ENCODE data around the gene SRGN.

SRGN gene

GRCh38 chr10:69090685-69091084, 2.8 kb downstream of the SRGN start:
- DNase-seq (ENCODE audit: low read depth in 2 of 2), result no peak

- no peak for DNase-seq (ENCODE audit: low read depth in 2 of 2)
These were observed 3.3 kb downstream of the SRGN start for GRCh38 chr10:69091143-69091651.

- peak; percentile 35 to 60 for DNase-seq (ENCODE audit: low read depth in 2 of 2)
These were observed 5.3 kb downstream of the SRGN start for GRCh38 chr10:69092959-69093850.

- no peak for DNase-seq (ENCODE audit: low read depth in 2 of 2)
These were observed 6.0 kb downstream of the SRGN start for GRCh38 chr10:69093933-69094332.

GRCh38 chr10:69096045-69096444, 8.1 kb downstream of the SRGN start:
- DNase-seq (ENCODE audit: low read depth in 2 of 2), result no peak

- DNase-seq (ENCODE audit: low read depth in 2 of 2), result no peak
These were observed 9.8 kb downstream of the SRGN start for GRCh38 chr10:69097729-69098128.

- no peak for DNase-seq (ENCODE audit: low read depth in 2 of 2)
These were observed 12.4 kb downstream of the SRGN start for GRCh38 chr10:69100136-69100872.

- peak in 1 of 2 donors; percentile 9 for DNase-seq (ENCODE audit: low read depth in 2 of 2)
These were observed 13.7 kb downstream of the SRGN start for GRCh38 chr10:69101451-69102095.

- no peak for DNase-seq (ENCODE audit: low read depth in 2 of 2)
These were observed 14.5 kb downstream of the SRGN start for GRCh38 chr10:69102440-69102839.

- no peak for DNase-seq (ENCODE audit: low read depth in 2 of 2)
These were observed 15.9 kb downstream of the SRGN start for GRCh38 chr10:69103784-69104183.

GRCh38 chr10:69104994-69105790, 17.3 kb downstream of the SRGN start:
- DNase-seq (ENCODE audit: low read depth in 2 of 2), result no peak

GRCh38 chr10:69107176-69107490, 19.2 kb downstream of the SRGN start:
- no peak for DNase-seq (ENCODE audit: low read depth in 2 of 2)

- DNase-seq (ENCODE audit: low read depth in 2 of 2), result no peak
These were observed 19.8 kb downstream of the SRGN start for GRCh38 chr10:69107699-69108098.

GRCh38 chr10:69119896-69120295, 32.0 kb downstream of the SRGN start:
- DNase-seq (ENCODE audit: low read depth in 2 of 2), result no peak

- DNase-seq (ENCODE audit: low read depth in 2 of 2), result no peak
These were observed 35.4 kb downstream of the SRGN start for GRCh38 chr10:69123306-69123746.

GRCh38 chr10:69123747-69124562, 36.1 kb downstream of the SRGN start, which contains the start of gene VPS26A:
VPS26A (plus strand) TSS chr10:69124178; CDS start chr10:69124278, 100 bp downstream.
- peak; percentile 99 for DNase-seq (ENCODE audit: low read depth in 2 of 2)

- DNase-seq (ENCODE audit: low read depth in 2 of 2), result peak; percentile 22 to 28
These were observed 36.8 kb downstream of the SRGN start for GRCh38 chr10:69124563-69125268.

GRCh38 chr10:69125554-69125953, 37.7 kb downstream of the SRGN start:
- DNase-seq (ENCODE audit: low read depth in 2 of 2), result no peak

- DNase-seq (ENCODE audit: low read depth in 2 of 2), result no peak
These were observed 42.3 kb downstream of the SRGN start for GRCh38 chr10:69130251-69130650.

GRCh38 chr10:69139961-69140360, 52.1 kb downstream of the SRGN start:
- DNase-seq (ENCODE audit: low read depth in 2 of 2), result no peak
